ENCODE results near the gene HSF2BP.

DNA sequence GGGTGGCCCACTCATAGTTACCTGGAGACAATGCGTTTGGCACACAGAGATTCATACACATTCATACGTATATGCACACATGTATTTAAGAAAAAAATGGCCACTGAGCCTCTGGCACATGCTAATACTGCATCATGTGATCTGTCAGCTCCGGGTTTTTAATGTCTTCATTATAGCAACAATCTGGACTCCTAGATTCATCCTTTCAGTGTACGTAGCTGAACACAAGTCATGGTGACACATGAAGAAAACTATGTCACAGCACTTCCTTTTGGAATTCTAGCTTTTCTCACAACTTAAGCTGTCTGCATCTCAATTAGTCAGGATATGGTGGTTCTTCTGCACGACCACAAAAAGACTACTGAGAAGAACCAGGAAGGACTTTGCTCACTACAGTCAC, 24.7 kb downstream of the HSF2BP start:
- TF ChIP-seq, protein P1, sequence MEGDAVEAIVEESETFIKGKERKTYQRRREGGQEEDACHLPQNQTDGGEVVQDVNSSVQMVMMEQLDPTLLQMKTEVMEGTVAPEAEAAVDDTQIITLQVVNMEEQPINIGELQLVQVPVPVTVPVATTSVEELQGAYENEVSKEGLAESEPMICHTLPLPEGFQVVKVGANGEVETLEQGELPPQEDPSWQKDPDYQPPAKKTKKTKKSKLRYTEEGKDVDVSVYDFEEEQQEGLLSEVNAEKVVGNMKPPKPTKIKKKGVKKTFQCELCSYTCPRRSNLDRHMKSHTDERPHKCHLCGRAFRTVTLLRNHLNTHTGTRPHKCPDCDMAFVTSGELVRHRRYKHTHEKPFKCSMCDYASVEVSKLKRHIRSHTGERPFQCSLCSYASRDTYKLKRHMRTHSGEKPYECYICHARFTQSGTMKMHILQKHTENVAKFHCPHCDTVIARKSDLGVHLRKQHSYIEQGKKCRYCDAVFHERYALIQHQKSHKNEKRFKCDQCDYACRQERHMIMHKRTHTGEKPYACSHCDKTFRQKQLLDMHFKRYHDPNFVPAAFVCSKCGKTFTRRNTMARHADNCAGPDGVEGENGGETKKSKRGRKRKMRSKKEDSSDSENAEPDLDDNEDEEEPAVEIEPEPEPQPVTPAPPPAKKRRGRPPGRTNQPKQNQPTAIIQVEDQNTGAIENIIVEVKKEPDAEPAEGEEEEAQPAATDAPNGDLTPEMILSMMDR (optimal IDR thresholded peaks at IDR 0.05 in 1 of 3, IDR thresholded peaks at IDR 0.05 in 1 of 3, conservative IDR thresholded peaks at IDR 0.05 in 1 of 3; ENCODE audit: extremely low read depth in 1 of 3, insufficient read depth in 2 of 3, low read length in 3 of 3), result no peak
- no peak for TF ChIP-seq EZH2 (IDR thresholded peaks at IDR 0.05; ENCODE audit: low read length)
